H1 (cell line): ENCODE data around the gene UFD1. TPM values are rescaled to one million over a fixed set of nuclear protein-coding genes. Genes with fewer than 3 reads are reported as not detected.

ENCODE experiments used
- CTCF ChIA-PET: fragments of 300-600 bp; sonication (Branson Sonifier 250); formaldehyde crosslinking; loops from one replicate; lab custom pipeline; 2021; ENCODE audit not compliant: partially characterized antibody; lab: Charles Lee
- POLR2A ChIA-PET: fragments of 300-600 bp; sonication (Branson Sonifier 250); formaldehyde crosslinking; loops from one replicate; lab custom pipeline; 2021; ENCODE audit warnings: inconsistent platforms; ENCODE audit not compliant: partially characterized antibody; lab: Charles Lee
- DNase-seq, 2 experiments: peaks; one replicate each; pipeline versions ENCODE4 v3.0.0 to v3.0.0-alpha.2; 2010 to 2022; ENCODE audit warnings: low spot score in 2 of 2, low read depth in 1 of 2, mixed read lengths in 1 of 2
- FAIRE-seq: peaks from 2 replicates; lab custom pipeline; 2011; peaks lifted over from hg19 to GRCh38; lab: Jason Lieb, UNC
- H2AFZ ChIP-seq: 2 replicates; pipeline ENCODE4 v1.8.1; 2012; ENCODE audit warnings: low read length, inconsistent platforms
- H2AK5ac ChIP-seq: 2 replicates; pipeline ENCODE4 v1.6.1; 2013; ENCODE audit warnings: low read depth, low read length
- H2BK120ac ChIP-seq: replicated peaks from 2 replicates; pipeline ENCODE3; 2013; ENCODE audit warnings: low read depth, low read length, inconsistent platforms
- H2BK12ac ChIP-seq: 2 replicates; pipeline ENCODE4 v1.6.1; 2013; ENCODE audit warnings: low read depth, low read length
- H2BK15ac ChIP-seq: 2 replicates; pipeline ENCODE4 v1.6.1; 2013; ENCODE audit warnings: low read length
- H2BK20ac ChIP-seq: 2 replicates; pipeline ENCODE4 v1.6.1; 2013; ENCODE audit warnings: low read length
- H2BK5ac ChIP-seq: 2 replicates; pipeline ENCODE4 v1.6.1; 2013; ENCODE audit warnings: low read depth, low read length
- H3K14ac ChIP-seq: 2 replicates; pipeline ENCODE4 v1.6.1; 2013; ENCODE audit warnings: inconsistent platforms; ENCODE audit not compliant: insufficient read length
- H3K18ac ChIP-seq: 2 replicates; pipeline ENCODE4 v1.6.1; 2013; ENCODE audit warnings: low read length; ENCODE audit errors: extremely low read depth
- H3K23ac ChIP-seq: 2 replicates; pipeline ENCODE4 v1.6.1; 2013; ENCODE audit warnings: inconsistent platforms; ENCODE audit not compliant: insufficient read length
- H3K23me2 ChIP-seq: 2 replicates; pipeline ENCODE4 v1.6.1; 2013; ENCODE audit warnings: low read depth, low read length
- H3K27ac ChIP-seq: 2 replicates; pipeline ENCODE4 v1.6.1; 2011; ENCODE audit warnings: low read depth, low read length, inconsistent platforms
- H3K27me3 ChIP-seq, 4 experiments: replicated peaks in 1 of 4; 1 replicate in 1 of 4; 2 replicates in 3 of 4; pipeline versions ENCODE4 v1.6.1 to v1.8.1; 2011 to 2013; ENCODE audit warnings: low read length in 3 of 4, mild to moderate bottlenecking in 3 of 4, inconsistent platforms in 2 of 4, mixed read lengths in 2 of 4, moderate library complexity in 1 of 4; ENCODE audit not compliant: control insufficient read depth in 3 of 4, insufficient read depth in 3 of 4; ENCODE audit errors: extremely low read depth in 1 of 4
- H3K36me3 ChIP-seq, 4 experiments: 2 replicates each; pipeline versions ENCODE4 v1.6.1 to v1.8.1; 2011 to 2013; ENCODE audit warnings: mild to moderate bottlenecking in 4 of 4, low read length in 3 of 4, moderate library complexity in 2 of 4, control low read depth in 1 of 4, inconsistent platforms in 1 of 4; ENCODE audit not compliant: insufficient read depth in 4 of 4, control insufficient read depth in 2 of 4
- H3K4ac ChIP-seq: replicated peaks from 2 replicates; pipeline ENCODE3; 2013; ENCODE audit warnings: low read length, low read depth, mixed read lengths, inconsistent platforms; ENCODE audit not compliant: insufficient read length
- H3K4me1 ChIP-seq, 4 experiments: replicated peaks in 1 of 4; 1 replicate in 1 of 4; 2 replicates in 3 of 4; pipeline versions ENCODE4 v1.6.1 to v1.8.1; 2011 to 2013; ENCODE audit warnings: low read length in 3 of 4, inconsistent platforms in 2 of 4, mixed read lengths in 1 of 4; ENCODE audit not compliant: insufficient read depth in 4 of 4, control insufficient read depth in 3 of 4
- H3K4me2 ChIP-seq, 2 experiments: 2 replicates each; pipeline versions ENCODE4 v1.6.1 to v1.8.1; 2011 to 2013; ENCODE audit warnings: low read depth in 2 of 2, low read length in 2 of 2, control low read depth in 1 of 2, inconsistent platforms in 1 of 2, mild to moderate bottlenecking in 1 of 2; ENCODE audit not compliant: insufficient read depth in 1 of 2
- H3K4me3 ChIP-seq, 4 experiments: fragments of 200-600, 300-600 bp in 1 of 4; sonication (generic), shearing (Covaris generic), sonication (Bioruptor Twin) in 1 of 4; 2 replicates each; pipeline versions ENCODE4 v1.5.1 to v1.8.1; 2011 to 2016; ENCODE audit warnings: low read length in 4 of 4, low read depth in 3 of 4, control low read depth in 2 of 4, inconsistent platforms in 2 of 4, mild to moderate bottlenecking in 2 of 4, mixed read lengths in 1 of 4, moderate library complexity in 1 of 4; ENCODE audit not compliant: insufficient read depth in 2 of 4; ENCODE audit errors: extremely low read depth in 1 of 4
- H3K56ac ChIP-seq: replicated peaks from 2 replicates; pipeline ENCODE3; 2013; ENCODE audit warnings: low read depth, mild to moderate bottlenecking, mixed read lengths, low read length, inconsistent platforms; ENCODE audit not compliant: insufficient read length
- H3K79me1 ChIP-seq: 2 replicates; pipeline ENCODE4 v1.6.1; 2013; ENCODE audit warnings: low read depth, low read length, control low read depth
- H3K79me2 ChIP-seq, 2 experiments: 2 replicates each; pipeline versions ENCODE4 v1.6.1 to v1.8.1; 2012 to 2013; ENCODE audit warnings: low read length in 2 of 2, mild to moderate bottlenecking in 2 of 2, inconsistent platforms in 1 of 2; ENCODE audit not compliant: insufficient read depth in 2 of 2, control insufficient read depth in 1 of 2
- H3K9ac ChIP-seq, 4 experiments: replicated peaks in 1 of 4; 1 replicate in 1 of 4; 2 replicates in 3 of 4; pipeline versions ENCODE4 v1.6.1 to v1.8.1; 2011 to 2013; ENCODE audit warnings: low read depth in 3 of 4, low read length in 3 of 4, control low read depth in 2 of 4, mild to moderate bottlenecking in 2 of 4, moderate library complexity in 2 of 4, inconsistent platforms in 1 of 4; ENCODE audit errors: extremely low read depth in 1 of 4
- H3K9me3 ChIP-seq, 2 experiments: 2 replicates each; pipeline versions ENCODE4 v1.6.1 to v1.8.1; 2012 to 2013; ENCODE audit warnings: mild to moderate bottlenecking in 2 of 2, moderate library complexity in 2 of 2, control low read depth in 1 of 2, inconsistent platforms in 1 of 2, low read depth in 1 of 2, low read length in 1 of 2, mixed read lengths in 1 of 2; ENCODE audit not compliant: insufficient read depth in 2 of 2
- H4K20me1 ChIP-seq, 2 experiments: replicated peaks in 1 of 2; 2 replicates each; pipeline versions ENCODE3 to v1.8.1; 2011 to 2013; ENCODE audit warnings: inconsistent platforms in 2 of 2, low read length in 2 of 2, mild to moderate bottlenecking in 1 of 2; ENCODE audit not compliant: insufficient read depth in 2 of 2, control insufficient read depth in 1 of 2
- H4K5ac ChIP-seq: 2 replicates; pipeline ENCODE4 v1.6.1; 2013; ENCODE audit warnings: low read length, low read depth, mixed read lengths, inconsistent platforms; ENCODE audit not compliant: insufficient read length
- H4K8ac ChIP-seq: 2 replicates; pipeline ENCODE4 v1.8.0; 2013; ENCODE audit warnings: mild to moderate bottlenecking, moderate library complexity, low read length, inconsistent platforms; ENCODE audit not compliant: insufficient read depth; ENCODE audit errors: extremely low read depth
- H4K91ac ChIP-seq: replicated peaks from 2 replicates; pipeline ENCODE3; 2013; ENCODE audit warnings: low read length, mixed read lengths, inconsistent platforms; ENCODE audit not compliant: insufficient read length
- CEBPB ChIP-seq: IDR thresholded peaks from 2 replicates; pipeline ENCODE4 v1.6.1; 2012; ENCODE audit warnings: low read depth, low read length
- EZH2 ChIP-seq: fragments of 200-600 bp; sonication (generic); IDR thresholded peaks from 2 replicates; pipeline ENCODE4 v1.7.1; 2012; ENCODE audit warnings: low read depth, mild to moderate bottlenecking, moderate library complexity, low read length, inconsistent platforms; ENCODE audit not compliant: severe bottlenecking
- GTF2F1 ChIP-seq: IDR thresholded peaks from 2 replicates; pipeline ENCODE4 v1.6.1; 2012; ENCODE audit warnings: low read depth, low read length, improper control_type of control experiment, borderline replicate concordance
- PHF8 ChIP-seq: fragments of 200-600 bp; sonication (generic); conservative IDR thresholded peaks from 2 replicates; pipeline ENCODE4 v1.7.1; 2012; ENCODE audit warnings: low read depth, mild to moderate bottlenecking, inconsistent platforms, low read length, moderate library complexity
- RAD21 ChIP-seq, 2 experiments: IDR thresholded peaks in 1 of 2; conservative IDR thresholded peaks in 1 of 2; 2 replicates each; pipeline ENCODE4 v1.6.1; 2011; ENCODE audit warnings: low read depth in 2 of 2, low read length in 2 of 2, improper control_type of control experiment in 1 of 2, inconsistent platforms in 1 of 2, mild to moderate bottlenecking in 1 of 2, moderate library complexity in 1 of 2
- SP2 ChIP-seq: IDR thresholded peaks from 2 replicates; pipeline ENCODE4 v1.6.1; 2012; ENCODE audit warnings: mild to moderate bottlenecking, low read length, inconsistent platforms
- WGBS, 2 experiments: shearing (Covaris generic) in 1 of 2; methylation state at CpG; one replicate each; pipeline versions ENCODE4 v1.1.6 to v1.1.7; 2013 to 2015; ENCODE audit warnings: low lambda C conversion rate in 2 of 2, mixed read lengths in 2 of 2, inconsistent platforms in 1 of 2, low coverage in 1 of 2, missing lambda C conversion rate in 1 of 2; ENCODE audit not compliant: insufficient replicate concordance in 2 of 2, insufficient coverage in 1 of 2, insufficient read length in 1 of 2; ENCODE audit errors: extremely low coverage in 1 of 2, missing lambda C conversion rate in 1 of 2; 5-methylcytosine and 5-hydroxymethylcytosine counted together
- polyA plus RNA-seq, 7 experiments: library from polyadenylated mRNA; depleted of rRNA in 3 of 7; stranded (reverse) in 5 of 7; unstranded in 2 of 7; fragments of >200 nt in 5 of 7; fragments of 200-250 nt in 2 of 7; gene quantifications; 1 replicate in 5 of 7; 2 replicates in 1 of 7; 4 replicates in 1 of 7; pipeline versions ENCODE4 v1.2.1 to v1.2.3, GENCODE V29; 2011 to 2013; ENCODE audit warnings: missing spikeins in 2 of 7, mixed read lengths in 2 of 7
- total RNA-seq: library from RNA; stranded (reverse); fragmentation: NEBNext Ultra II Directional; extraction: Animal tissue kit (Norgen Biotek cat#: 25700); gene quantifications from 2 replicates; pipeline ENCODE4 v1.2.1, GENCODE V29; 2021
- TF ChIP-seq, protein P1 (sequence below), 3 experiments: IDR thresholded peaks; 1 replicate in 2 of 3; 2 replicates in 1 of 3; pipeline versions ENCODE4 v1.5.1 to v1.6.1; 2011; ENCODE audit warnings: low read length in 3 of 3, mild to moderate bottlenecking in 3 of 3, inconsistent platforms in 2 of 3, low read depth in 1 of 3, moderate library complexity in 1 of 3; ENCODE audit not compliant: insufficient read depth in 1 of 3; ENCODE audit errors: control extremely low read depth in 1 of 3

Gene UFD1
- total and polyA plus RNA-seq, 2 of the 8 experiments (the other 6 are each of a cell fraction or from before 2014, with no cell fraction given), result 74.6 to 116 TPM

GRCh38 chr22:19523240-19524169 is 44.5 kb upstream of the UFD1 start:
- H3K79me2 ChIP-seq, result no peaks in the 10 kb centered on the region
- ChIA-PET POLR2A (interaction anchor here (0.7 to 1.5 kb wide), 4 partner anchors 17 to 31 kb away, joined by 3 to 4 read pairs (median 3); no protein-coding TSS in a partner anchor), CTCF (interaction anchor here (0.8 to 1.5 kb wide), 6 partner anchors 31 to 109 kb away, joined by 3 to 4 read pairs (median 4); no protein-coding TSS in a partner anchor)
- H3K36me3 ChIP-seq, result no peaks in the 10 kb centered on the region
- peak overlapping the region; percentile 59; the same call in 1 of the 2 replicates for H4K8ac ChIP-seq
- H3K56ac ChIP-seq, result no peak overlapping the region
- no peak overlapping the region for H4K5ac ChIP-seq
- no peak overlapping the region for H2BK5ac ChIP-seq
- H3K27me3 ChIP-seq, result peaks cover 0 to 45% (median 35%) of the 10 kb centered on the region in 4 experiments; a peak in 6 of 7 replicates
- peak overlapping the region; percentile 27 to 61 (median 40) for H3K4me3 ChIP-seq
- no peaks in the 10 kb centered on the region for H3K9me3 ChIP-seq
- H2BK20ac ChIP-seq, result no peak overlapping the region
- peak overlapping the region; percentile 61; the same call in 1 of the 2 replicates for H2AK5ac ChIP-seq
- no peak overlapping the region for H3K9ac ChIP-seq
- H2BK15ac ChIP-seq, result peak overlapping the region; percentile 31; the same call in 1 of the 2 replicates
- H3K23ac ChIP-seq, result no peak overlapping the region
- no peak overlapping the region for H3K27ac ChIP-seq
- H2BK12ac ChIP-seq, result no peak overlapping the region
- peak in 1 of 2 experiments; percentile 74 for DNase-seq
- peaks cover 0 to 19% of the 10 kb centered on the region in 2 experiments for H4K20me1 ChIP-seq
- H4K91ac ChIP-seq, result peak overlapping the region; percentile 55
- H3K14ac ChIP-seq, result no peak overlapping the region
- H3K4me1 ChIP-seq, result peaks cover 0 to 15% (median 13%) of the 10 kb centered on the region in 4 experiments; a peak in 6 of 7 replicates
- no peak overlapping the region for H2BK120ac ChIP-seq
- no peaks in the 10 kb centered on the region for H3K79me1 ChIP-seq
- peak overlapping the region; percentile 46 for H3K4ac ChIP-seq
- H3K4me2 ChIP-seq, result peak overlapping the region; percentile 90 to 97
- H2AFZ ChIP-seq, result no peak overlapping the region
- peak overlapping the region; percentile 66 for H3K18ac ChIP-seq
- peaks cover 16% of the 10 kb centered on the region; the same call in 1 of the 2 replicates for H3K23me2 ChIP-seq
- 6% methylated on average over 91 of the region's 99 CpGs; no CpG with 5 or more reads in 1 of the 2 experiments for WGBS, 2 experiments
- no peak for FAIRE-seq
- TF ChIP-seq GTF2F1, result no peak
- TF ChIP-seq PHF8, result no peak
- no peak for TF ChIP-seq CEBPB
- TF ChIP-seq RAD21 (IDR thresholded peaks at IDR 0.05 in 1 of 2, conservative IDR thresholded peaks at IDR 0.05 in 1 of 2; ENCODE audit: low read depth in 2 of 2, low read length in 2 of 2), result no peak; a peak in 1 of 4 replicates
- peak; percentile 72 for TF ChIP-seq EZH2
- TF ChIP-seq, protein P1, sequence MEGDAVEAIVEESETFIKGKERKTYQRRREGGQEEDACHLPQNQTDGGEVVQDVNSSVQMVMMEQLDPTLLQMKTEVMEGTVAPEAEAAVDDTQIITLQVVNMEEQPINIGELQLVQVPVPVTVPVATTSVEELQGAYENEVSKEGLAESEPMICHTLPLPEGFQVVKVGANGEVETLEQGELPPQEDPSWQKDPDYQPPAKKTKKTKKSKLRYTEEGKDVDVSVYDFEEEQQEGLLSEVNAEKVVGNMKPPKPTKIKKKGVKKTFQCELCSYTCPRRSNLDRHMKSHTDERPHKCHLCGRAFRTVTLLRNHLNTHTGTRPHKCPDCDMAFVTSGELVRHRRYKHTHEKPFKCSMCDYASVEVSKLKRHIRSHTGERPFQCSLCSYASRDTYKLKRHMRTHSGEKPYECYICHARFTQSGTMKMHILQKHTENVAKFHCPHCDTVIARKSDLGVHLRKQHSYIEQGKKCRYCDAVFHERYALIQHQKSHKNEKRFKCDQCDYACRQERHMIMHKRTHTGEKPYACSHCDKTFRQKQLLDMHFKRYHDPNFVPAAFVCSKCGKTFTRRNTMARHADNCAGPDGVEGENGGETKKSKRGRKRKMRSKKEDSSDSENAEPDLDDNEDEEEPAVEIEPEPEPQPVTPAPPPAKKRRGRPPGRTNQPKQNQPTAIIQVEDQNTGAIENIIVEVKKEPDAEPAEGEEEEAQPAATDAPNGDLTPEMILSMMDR (IDR thresholded peaks at IDR 0.05; ENCODE audit: control extremely low read depth in 1 of 3, insufficient read depth in 1 of 3, low read depth in 1 of 3, low read length in 3 of 3), result no peak
- no peak for TF ChIP-seq SP2
